IMR-90 (cell line): ENCODE results near the gene SENP5.

ENCODE experiments used
- CTCF ChIP-seq: conservative IDR thresholded peaks from 2 replicates; pipeline ENCODE4 v1.5.1; 2012; ENCODE audit warnings: mild to moderate bottlenecking, low read depth, low read length, improper control_type of control experiment
- FOS ChIP-seq: fragments of 150-350 bp; IDR thresholded peaks from 2 replicates; pipeline ENCODE4 v1.6.1; 2016; ENCODE audit warnings: low read depth, low read length
- POLR2A ChIP-seq: IDR thresholded peaks from 2 replicates; pipeline ENCODE4 v1.6.1; 2012; ENCODE audit warnings: mild to moderate bottlenecking, low read depth, low read length
- RCOR1 ChIP-seq: IDR thresholded peaks from 2 replicates; pipeline ENCODE4 v1.6.1; 2012; ENCODE audit warnings: mild to moderate bottlenecking, low read length, improper control_type of control experiment; ENCODE audit not compliant: insufficient replicate concordance
- USF2 ChIP-seq: fragments of 150-350 bp; IDR thresholded peaks from 2 replicates; pipeline ENCODE4 v1.6.1; 2017; ENCODE audit warnings: mild to moderate bottlenecking, antibody characterized with exemption, low read length, low read depth

DNA sequence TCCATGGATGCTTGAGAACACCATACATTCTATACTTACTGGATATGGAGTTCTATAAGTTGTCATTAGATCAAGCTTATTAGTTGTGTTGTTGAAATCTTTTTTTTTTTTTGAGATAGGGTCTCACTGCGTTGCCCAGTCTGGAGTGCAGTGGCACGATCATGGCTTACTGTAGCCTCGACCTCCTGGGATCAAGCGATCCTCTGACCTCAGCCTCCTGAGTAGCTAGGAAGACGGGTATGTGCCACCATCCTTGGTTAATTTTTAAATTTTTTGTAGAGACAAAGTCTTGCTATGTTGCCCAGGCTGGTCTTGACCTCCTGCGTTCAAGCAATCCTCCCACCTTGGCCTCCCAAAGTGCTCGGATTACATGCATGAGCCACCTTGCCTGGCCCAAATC lies 87.1 kb downstream of the SENP5 start:
- TF ChIP-seq CTCF: no peak
- no peak for TF ChIP-seq POLR2A
- no peak for TF ChIP-seq FOS
- TF ChIP-seq USF2: no peak
- no peak for TF ChIP-seq RCOR1
